HG03521 (cell line): Measurements from ENCODE around the gene SEL1L2.

ENCODE experiments used
- ATAC-seq: cut with Tn5 transposase; IDR thresholded peaks from one replicate; pipeline ENCODE4 v1.9.1; 2021; ENCODE audit warnings: mild to moderate bottlenecking, moderate library complexity; ENCODE audit not compliant: unreplicated experiment

The SEL1L2 gene

GRCh38 chr20:13930281-13930680, 60.1 kb downstream of the SEL1L2 start:
- ATAC-seq = no peak

GRCh38 chr20:13929836-13930235, 60.6 kb downstream of the SEL1L2 start:
- no peak for ATAC-seq

GRCh38 chr20:13928901-13929300, 61.5 kb downstream of the SEL1L2 start:
- no peak for ATAC-seq

- no peak for ATAC-seq
Measured at GRCh38 chr20:13927171-13927570, 63.2 kb downstream of the SEL1L2 start.

GRCh38 chr20:13922241-13922640, 68.2 kb downstream of the SEL1L2 start:
- no peak for ATAC-seq

- ATAC-seq = no peak
Measured at GRCh38 chr20:13915284-13915683, 75.1 kb downstream of the SEL1L2 start.

GRCh38 chr20:13913572-13913971, 76.8 kb downstream of the SEL1L2 start:
- no peak for ATAC-seq

GRCh38 chr20:13913131-13913530, 77.3 kb downstream of the SEL1L2 start:
- no peak for ATAC-seq

- ATAC-seq = no peak
Measured at GRCh38 chr20:13910492-13910891, 79.9 kb downstream of the SEL1L2 start.

GRCh38 chr20:13909067-13909466, 81.3 kb downstream of the SEL1L2 start:
- no peak for ATAC-seq

GRCh38 chr20:13904766-13905165, 85.6 kb downstream of the SEL1L2 start:
- ATAC-seq = no peak

- ATAC-seq = no peak
Measured at GRCh38 chr20:13900496-13900895, 89.9 kb downstream of the SEL1L2 start.

- ATAC-seq = no peak
Measured at GRCh38 chr20:13898012-13898612, 92.3 kb downstream of the SEL1L2 start.

GRCh38 chr20:13891575-13891974, 98.8 kb downstream of the SEL1L2 start:
- no peak for ATAC-seq

GRCh38 chr20:13884803-13885202, 105.6 kb downstream of the SEL1L2 start:
- no peak for ATAC-seq

- no peak for ATAC-seq
Measured at GRCh38 chr20:13883425-13883824, 107.0 kb downstream of the SEL1L2 start.

- ATAC-seq = no peak
Measured at GRCh38 chr20:13878566-13878965, 111.8 kb downstream of the SEL1L2 start.

GRCh38 chr20:13877793-13878192, 112.6 kb downstream of the SEL1L2 start:
- ATAC-seq = no peak

GRCh38 chr20:13875265-13875811, 115.1 kb downstream of the SEL1L2 start:
- ATAC-seq = no peak

GRCh38 chr20:13874394-13875157, 115.8 kb downstream of the SEL1L2 start:
- no peak for ATAC-seq

GRCh38 chr20:13873831-13874230, 116.6 kb downstream of the SEL1L2 start:
- ATAC-seq = no peak

- no peak for ATAC-seq
Measured at GRCh38 chr20:13870170-13870748, 120.2 kb downstream of the SEL1L2 start.
